Psoas muscle (tissue), 8 donors: Measurements from ENCODE around the gene ITGB5. TPM values are rescaled to one million over a fixed set of nuclear protein-coding genes. Genes with fewer than 3 reads are reported as not detected.

Experiments
- ATAC-seq, 4 donors: fragments of 200-7000 bp; cut with Tn5 transposase; one replicate each; pipeline ENCODE4 v1.9.1; 2020; ENCODE audit warnings: moderate library complexity in 3 of 4, mild to moderate bottlenecking in 2 of 4
- DNase-seq, 2 donors: peaks; one replicate each; pipeline ENCODE4 v3.0.0-alpha.2; 2020
- H3K27ac ChIP-seq: fragments of 200-600 bp; one replicate; pipeline ENCODE4 v1.8.0; 2022
- H3K27me3 ChIP-seq, 3 donors: fragments of 200-600 bp in 1 of 3; one replicate each; pipeline versions ENCODE4 v1.6.1 to v1.8.0; 2013 to 2022; ENCODE audit warnings: low read length in 2 of 3, mild to moderate bottlenecking in 2 of 3, moderate library complexity in 1 of 3; ENCODE audit not compliant: insufficient read depth in 3 of 3
- H3K36me3 ChIP-seq, 2 donors: fragments of 200-600 bp in 1 of 2; one replicate each; pipeline versions ENCODE4 v1.6.1 to v1.8.0; 2013 to 2022; ENCODE audit warnings: low read depth in 1 of 2, mild to moderate bottlenecking in 1 of 2, moderate library complexity in 1 of 2; ENCODE audit not compliant: insufficient read depth in 1 of 2
- H3K4me1 ChIP-seq: fragments of 200-600 bp; one replicate; pipeline ENCODE4 v1.8.0; 2022
- H3K4me3 ChIP-seq: fragments of 200-600 bp; one replicate; pipeline ENCODE4 v1.8.0; 2022; ENCODE audit warnings: mild to moderate bottlenecking
- H3K9me3 ChIP-seq: fragments of 200-600 bp; one replicate; pipeline ENCODE4 v1.8.0; 2022
- WGBS, 3 donors: extraction: QIAGEN DNeasy Blood & Tissue Kit; methylation state at CpG; one replicate each; pipeline versions ENCODE4 v1.1.6 to v1.1.7; 2013; 5-methylcytosine and 5-hydroxymethylcytosine counted together
- intact Hi-C, 2 donors: fragments of 100-400 bp; cut with DNase I; formaldehyde crosslinking; loops; one replicate each; pipeline versions ENCODE4 v1.11.0 to v1.14.2; 2022
- polyA plus RNA-seq, 3 donors: library from polyadenylated mRNA; stranded (reverse); fragments of 200-250 nt; gene quantifications; one replicate each; pipeline ENCODE4 v1.2.3, GENCODE V29; 2013
- total RNA-seq, 4 donors: library from RNA; stranded (reverse); fragmentation: NEBNext Ultra II Directional in 2 of 4; extraction: Animal tissue kit (Norgen Biotek cat#: 25700) in 2 of 4; gene quantifications; one replicate each; pipeline versions ENCODE4 v1.2.1 to v1.2.4, GENCODE V29; 2021 to 2023
- TF ChIP-seq, protein P1 (sequence below): fragments of 200-600 bp; IDR thresholded peaks from one replicate; pipeline ENCODE4 v1.8.0; 2022; ENCODE audit warnings: antibody characterized with exemption
- donor health status: healthy with polysubstance abuse.
- donor health status: DM: no; HTN: no; CAD: no; lungs with moderate emphysema.
- donor health status: Bipolar disorder and iron deficiency.
- donor health status: healthy.
- donor health status: DM: yes; HTN: yes; CAD: no.
- donor health status: DM: no; HTN: no; CAD: no.
- donor health status: DM: no; HTN: no; CAD: no.
- donor health status: DM: yes; HTN: yes; CAD: no.

ITGB5 gene
- total and polyA plus RNA-seq, 7 donors: 19.3 to 61.5 (median 37.5) TPM

DNA sequence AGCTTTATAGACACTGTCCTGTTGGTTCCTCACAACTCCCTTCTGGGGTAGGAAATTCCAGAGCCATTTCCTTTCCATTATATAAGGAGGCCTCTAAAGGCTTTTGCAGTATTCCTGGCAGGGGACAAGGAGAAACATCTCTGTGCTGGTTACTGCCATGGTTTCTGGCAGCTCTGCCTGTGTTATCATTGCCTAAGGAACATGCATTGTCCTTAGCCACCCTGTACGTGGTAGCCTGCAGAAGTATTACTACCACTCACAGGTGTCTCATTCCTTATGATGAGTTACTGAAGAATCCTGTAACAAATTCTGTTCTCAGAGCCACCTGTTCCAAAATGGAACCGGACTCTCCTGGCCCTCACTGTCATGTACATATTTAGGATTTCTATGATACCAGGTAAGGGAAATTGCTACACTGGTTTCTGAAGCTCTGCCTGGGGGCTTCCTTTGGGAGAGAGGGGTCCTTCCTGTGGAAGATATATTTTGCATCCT is 98.9 kb downstream of the ITGB5 start:
- TF ChIP-seq, protein P1, sequence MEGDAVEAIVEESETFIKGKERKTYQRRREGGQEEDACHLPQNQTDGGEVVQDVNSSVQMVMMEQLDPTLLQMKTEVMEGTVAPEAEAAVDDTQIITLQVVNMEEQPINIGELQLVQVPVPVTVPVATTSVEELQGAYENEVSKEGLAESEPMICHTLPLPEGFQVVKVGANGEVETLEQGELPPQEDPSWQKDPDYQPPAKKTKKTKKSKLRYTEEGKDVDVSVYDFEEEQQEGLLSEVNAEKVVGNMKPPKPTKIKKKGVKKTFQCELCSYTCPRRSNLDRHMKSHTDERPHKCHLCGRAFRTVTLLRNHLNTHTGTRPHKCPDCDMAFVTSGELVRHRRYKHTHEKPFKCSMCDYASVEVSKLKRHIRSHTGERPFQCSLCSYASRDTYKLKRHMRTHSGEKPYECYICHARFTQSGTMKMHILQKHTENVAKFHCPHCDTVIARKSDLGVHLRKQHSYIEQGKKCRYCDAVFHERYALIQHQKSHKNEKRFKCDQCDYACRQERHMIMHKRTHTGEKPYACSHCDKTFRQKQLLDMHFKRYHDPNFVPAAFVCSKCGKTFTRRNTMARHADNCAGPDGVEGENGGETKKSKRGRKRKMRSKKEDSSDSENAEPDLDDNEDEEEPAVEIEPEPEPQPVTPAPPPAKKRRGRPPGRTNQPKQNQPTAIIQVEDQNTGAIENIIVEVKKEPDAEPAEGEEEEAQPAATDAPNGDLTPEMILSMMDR: no peak
- Histone ChIP-seq H3K36me3 (peaks cover 3 to 6% of the 10 kb centered on the region in 2 donors), H3K9me3 (no peaks in the 10 kb centered on the region), H3K4me3 (no peak overlapping the region), H3K27me3 (peaks cover 0 to 1% (median 0%) of the 10 kb centered on the region in 3 donors), H3K4me1 (peaks cover 30% of the 10 kb centered on the region), H3K27ac (no peak overlapping the region)
- DNase-seq (no peak), ATAC-seq (peak in 1 of 4 donors; percentile 61)
- WGBS, 3 donors: 42 to 62% (median 45%) methylated on average over 2 of the region's 2 CpGs
- intact Hi-C loops: no loop called here

- intact Hi-C loops: no loop called here
- H3K4me1 ChIP-seq: peaks cover 30% of the 10 kb centered on the region
- peak overlapping the region; percentile 28 for H3K27ac ChIP-seq
- 80 to 84% (median 81%) methylated on average over 3 of the region's 3 CpGs for WGBS, 3 donors
- TF ChIP-seq, protein P1: no peak
- no peaks in the 10 kb centered on the region for H3K9me3 ChIP-seq
- H3K4me3 ChIP-seq: no peak overlapping the region
- DNase-seq: no peak
- peaks cover 0 to 6% of the 10 kb centered on the region in 2 donors for H3K36me3 ChIP-seq
- peaks cover 0 to 1% (median 0%) of the 10 kb centered on the region in 3 donors for H3K27me3 ChIP-seq
- peak in 2 of 4 donors; percentile 6 to 36 for ATAC-seq
These were observed 99.5 kb downstream of the ITGB5 start for GRCh38 chr3:124787476-124788195.

GRCh38 chr3:124786511-124787241 is 100.5 kb downstream of the ITGB5 start:
- Histone ChIP-seq H3K4me3 (no peak overlapping the region), H3K36me3 (peaks cover 0 to 6% of the 10 kb centered on the region in 2 donors), H3K27me3 (peaks cover 0 to 1% (median 0%) of the 10 kb centered on the region in 3 donors), H3K4me1 (peaks cover 34% of the 10 kb centered on the region), H3K9me3 (no peaks in the 10 kb centered on the region), H3K27ac (peak overlapping the region; percentile 28)
- intact Hi-C loops: loop anchor here in 1 of 2 donors (1.0 kb wide), 1 partner anchor 101 kb away; the partner anchor contains the start of gene ITGB5
- TF ChIP-seq, protein P1: peak; percentile 31
- no peak for DNase-seq
- 60 to 79% (median 63%) methylated on average over 6 of the region's 6 CpGs for WGBS, 3 donors
- peak in 1 of 4 donors; percentile 69 for ATAC-seq

DNA sequence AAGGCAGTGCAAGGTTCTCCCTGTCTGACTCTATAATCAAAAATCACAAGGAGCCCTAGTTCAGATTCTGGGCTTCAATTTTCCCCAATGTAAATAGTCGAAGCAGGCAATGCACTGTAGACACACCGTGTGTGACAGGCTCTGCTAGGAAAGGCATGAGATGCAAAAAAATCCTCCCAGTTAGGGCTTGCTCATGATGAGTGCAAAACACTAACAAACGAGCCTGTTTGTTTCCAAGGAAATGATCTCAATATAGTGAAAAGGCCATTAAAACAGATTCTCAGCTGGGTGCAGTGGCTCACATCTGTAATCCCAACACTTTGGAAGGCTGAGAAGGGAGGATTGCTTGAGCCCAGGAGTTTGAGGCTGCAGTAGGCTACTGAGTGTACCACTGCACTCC is 101.2 kb downstream of the ITGB5 start:
- WGBS, 3 donors: 70 to 78% (median 71%) methylated on average over 3 of the region's 3 CpGs
- ATAC-seq (no peak), DNase-seq (no peak)
- Histone ChIP-seq H3K4me1 (peaks cover 36% of the 10 kb centered on the region), H3K36me3 (peaks cover 0 to 6% of the 10 kb centered on the region in 2 donors), H3K9me3 (no peaks in the 10 kb centered on the region), H3K4me3 (no peak overlapping the region), H3K27ac (no peak overlapping the region), H3K27me3 (no peaks in the 10 kb centered on the region)
- intact Hi-C loops: loop anchor here in 1 of 2 donors (1.0 kb wide), 1 partner anchor 101 kb away; the partner anchor contains the start of gene ITGB5
- TF ChIP-seq, protein P1: no peak
